ENCODE data around the gene PTPRE. TPM values are rescaled to one million over a fixed set of nuclear protein-coding genes. Genes with fewer than 3 reads are reported as not detected.

The PTPRE gene
- total RNA-seq, 1 experiment from 2014 or later, result 7.9 TPM

GRCh38 chr10:127892743-127893142 lies 14.2 kb upstream of the PTPRE start, which contains the start of gene CLRN3:
TSS of gene CLRN3 (minus strand) at chr10:127892941. CDS start at chr10:127892784, 157 bp downstream.
- no peaks in the 10 kb centered on the region for H3K27me3 ChIP-seq (ENCODE audit: insufficient read depth, low read depth)
- no peaks in the 10 kb centered on the region for H3K9me2 ChIP-seq (ENCODE audit: insufficient read depth)
- no peaks in the 10 kb centered on the region for H3K79me2 ChIP-seq (ENCODE audit: low read depth)
- TF ChIP-seq EZH2 (IDR thresholded peaks at IDR 0.05; ENCODE audit: low read depth) (no peak), CTCF (conservative IDR thresholded peaks at IDR 0.05) (no peak)
- POLR2A ChIA-PET (ENCODE audit: unreplicated experiment), result no interaction called here
- intact Hi-C loops (cut with micrococcal nuclease; ENCODE audit: unreplicated experiment), result no loop called here
- no peaks in the 10 kb centered on the region for H3K9me3 ChIP-seq (ENCODE audit: insufficient read depth, low read depth)
- no peak within 1 kb of the TSS for H3K4me3 ChIP-seq
- CTCF ChIA-PET, result no interaction called here
- BruUV-seq (replicated peaks), result no TSS peak
- H3K4me2 ChIP-seq, result no peak within 1 kb of the TSS
- no peaks in the 10 kb centered on the region for H3K4me1 ChIP-seq (replicated peaks; ENCODE audit: insufficient read depth)
- no peaks in the 10 kb centered on the region for H3F3A ChIP-seq (ENCODE audit: insufficient read depth, low read depth)
- no peak within 1 kb of the TSS for H2AFZ ChIP-seq
- no peak for DNase-seq
- no peak within 1 kb of the TSS for H3K27ac ChIP-seq
- H3K36me3 ChIP-seq (ENCODE audit: low read depth), result no peaks in the 10 kb centered on the region
- no peaks in the 10 kb centered on the region for H4K20me1 ChIP-seq (ENCODE audit: insufficient read depth)

- H3K9me3 ChIP-seq (ENCODE audit: insufficient read depth, low read depth), result no peaks in the 10 kb centered on the region
- no peak overlapping the region for H2AFZ ChIP-seq
- ChIA-PET POLR2A (ENCODE audit: unreplicated experiment) (no interaction called here), CTCF (no interaction called here)
- H3K27me3 ChIP-seq (ENCODE audit: insufficient read depth, low read depth), result no peaks in the 10 kb centered on the region
- no TSS peak for BruUV-seq (replicated peaks)
- H3K9me2 ChIP-seq (ENCODE audit: insufficient read depth), result no peaks in the 10 kb centered on the region
- H3F3A ChIP-seq (ENCODE audit: insufficient read depth, low read depth), result no peaks in the 10 kb centered on the region
- H3K4me1 ChIP-seq (replicated peaks; ENCODE audit: insufficient read depth), result no peaks in the 10 kb centered on the region
- H3K79me2 ChIP-seq (ENCODE audit: low read depth), result no peaks in the 10 kb centered on the region
- TF ChIP-seq EZH2 (IDR thresholded peaks at IDR 0.05; ENCODE audit: low read depth), result no peak
- TF ChIP-seq CTCF (conservative IDR thresholded peaks at IDR 0.05), result no peak
- H4K20me1 ChIP-seq (ENCODE audit: insufficient read depth), result no peaks in the 10 kb centered on the region
- intact Hi-C loops (cut with micrococcal nuclease; ENCODE audit: unreplicated experiment), result no loop called here
- no peak for DNase-seq
- H3K27ac ChIP-seq, result no peak overlapping the region
- H3K4me3 ChIP-seq, result no peak overlapping the region
- no peak overlapping the region for H3K4me2 ChIP-seq
- H3K36me3 ChIP-seq (ENCODE audit: low read depth), result no peaks in the 10 kb centered on the region
Observed at GRCh38 chr10:127894146-127894545, 12.8 kb upstream of the PTPRE start.

- BruUV-seq (replicated peaks), result no TSS peak
- no peaks in the 10 kb centered on the region for H3K9me2 ChIP-seq (ENCODE audit: insufficient read depth)
- intact Hi-C loops (cut with micrococcal nuclease; ENCODE audit: unreplicated experiment), result no loop called here
Observed at GRCh38 chr10:127896590-127896989, 10.3 kb upstream of the PTPRE start.

More at GRCh38 chr10:127896590-127896989, 10.3 kb upstream of the PTPRE start:
- TF ChIP-seq CTCF (conservative IDR thresholded peaks at IDR 0.05), result no peak
- no peak for TF ChIP-seq EZH2 (IDR thresholded peaks at IDR 0.05; ENCODE audit: low read depth)
- Histone ChIP-seq H3K4me1 (replicated peaks; ENCODE audit: insufficient read depth) (no peaks in the 10 kb centered on the region), H3K4me2 (no peak overlapping the region), H3F3A (ENCODE audit: insufficient read depth, low read depth) (no peaks in the 10 kb centered on the region), H3K27me3 (ENCODE audit: insufficient read depth, low read depth) (no peaks in the 10 kb centered on the region), H3K4me3 (no peak overlapping the region), H3K27ac (no peak overlapping the region), H3K36me3 (ENCODE audit: low read depth) (no peaks in the 10 kb centered on the region), H2AFZ (no peak overlapping the region), H3K9me3 (ENCODE audit: insufficient read depth, low read depth) (no peaks in the 10 kb centered on the region), H4K20me1 (ENCODE audit: insufficient read depth) (no peaks in the 10 kb centered on the region), H3K79me2 (ENCODE audit: low read depth) (no peaks in the 10 kb centered on the region)
- ChIA-PET POLR2A (ENCODE audit: unreplicated experiment) (no interaction called here), CTCF (no interaction called here)
- DNase-seq, result no peak
